Renal cortex interstitium (tissue), 11 donors: ENCODE data around the gene SCYL1. TPM values are rescaled to one million over a fixed set of nuclear protein-coding genes. Genes with fewer than 3 reads are reported as not detected.
"Not testable (repeated sequence)": the region's sequence is repeated elsewhere in the genome, so short reads cannot be mapped to it uniquely, and the experiment has no call there.

Experiments used
- DNase-seq, 11 donors: peaks; one replicate each; pipeline ENCODE4 v3.0.0-alpha.2; 2013; ENCODE audit warnings: low read depth in 9 of 11, low spot score in 4 of 11; ENCODE audit errors: extremely low read depth in 1 of 11
- polyA plus RNA-seq, 3 donors: library from polyadenylated mRNA; unstranded; fragments of 120-200 nt; gene quantifications; one replicate each; pipeline ENCODE4 v1.2.1, GENCODE V29; 2013; ENCODE audit not compliant: insufficient read length in 3 of 3

The SCYL1 gene
- polyA plus RNA-seq, 3 donors = 58.0 to 77.5 (median 74.1) TPM

- peak in 5 of 11 donors; percentile 61 to 77 (median 73) for DNase-seq
Measured at GRCh38 chr11:65558002-65558929, 33.4 kb downstream of the SCYL1 start, which contains the start of gene LTBP3. TSS of gene LTBP3 (minus strand) at chr11:65558359. CDS start at chr11:65557959, 400 bp downstream.

GRCh38 chr11:65558930-65559509 is 34.1 kb downstream of the SCYL1 start:
- DNase-seq = no peak

- DNase-seq = no peak
Measured at GRCh38 chr11:65559535-65559934, 34.7 kb downstream of the SCYL1 start.

GRCh38 chr11:65559951-65560537 is 35.2 kb downstream of the SCYL1 start:
- no peak for DNase-seq

GRCh38 chr11:65560555-65561418 is 35.9 kb downstream of the SCYL1 start:
- no peak for DNase-seq

GRCh38 chr11:65562020-65562419 is 37.1 kb downstream of the SCYL1 start:
- DNase-seq = no peak

- DNase-seq = no peak
Measured at GRCh38 chr11:65562788-65563187, 37.9 kb downstream of the SCYL1 start.

GRCh38 chr11:65563601-65564000 is 38.7 kb downstream of the SCYL1 start:
- DNase-seq = no peak

- not testable (repeated sequence) for DNase-seq
Measured at GRCh38 chr11:65564879-65565559, 40.1 kb downstream of the SCYL1 start.

GRCh38 chr11:65565624-65566453 is 41.0 kb downstream of the SCYL1 start:
- DNase-seq = no peak

- DNase-seq = no peak
Measured at GRCh38 chr11:65569164-65569972, 44.5 kb downstream of the SCYL1 start.

- DNase-seq = peak; percentile 91 to 98 (median 96)
Measured at GRCh38 chr11:65569973-65570918, 45.4 kb downstream of the SCYL1 start, which contains the start of gene ZNRD2. TSS of gene ZNRD2 (plus strand) at chr11:65570477. CDS start at chr11:65570492, 15 bp downstream.

GRCh38 chr11:65571420-65571819 is 46.5 kb downstream of the SCYL1 start:
- DNase-seq = no peak

- no peak for DNase-seq
Measured at GRCh38 chr11:65571940-65572339, 47.1 kb downstream of the SCYL1 start.

GRCh38 chr11:65572356-65573051 is 47.6 kb downstream of the SCYL1 start, which contains the start of gene FAM89B:
TSS of gene FAM89B (plus strand) at chr11:65572538. CDS start at chr11:65572670, 132 bp downstream.
- DNase-seq = peak in 7 of 11 donors; percentile 78 to 94 (median 86)
